ENCODE data around the gene PPP2R3C.
"Not testable (repeated sequence)": the region's sequence is repeated elsewhere in the genome, so short reads cannot be mapped to it uniquely, and the experiment has no call there.

The PPP2R3C gene

DNA sequence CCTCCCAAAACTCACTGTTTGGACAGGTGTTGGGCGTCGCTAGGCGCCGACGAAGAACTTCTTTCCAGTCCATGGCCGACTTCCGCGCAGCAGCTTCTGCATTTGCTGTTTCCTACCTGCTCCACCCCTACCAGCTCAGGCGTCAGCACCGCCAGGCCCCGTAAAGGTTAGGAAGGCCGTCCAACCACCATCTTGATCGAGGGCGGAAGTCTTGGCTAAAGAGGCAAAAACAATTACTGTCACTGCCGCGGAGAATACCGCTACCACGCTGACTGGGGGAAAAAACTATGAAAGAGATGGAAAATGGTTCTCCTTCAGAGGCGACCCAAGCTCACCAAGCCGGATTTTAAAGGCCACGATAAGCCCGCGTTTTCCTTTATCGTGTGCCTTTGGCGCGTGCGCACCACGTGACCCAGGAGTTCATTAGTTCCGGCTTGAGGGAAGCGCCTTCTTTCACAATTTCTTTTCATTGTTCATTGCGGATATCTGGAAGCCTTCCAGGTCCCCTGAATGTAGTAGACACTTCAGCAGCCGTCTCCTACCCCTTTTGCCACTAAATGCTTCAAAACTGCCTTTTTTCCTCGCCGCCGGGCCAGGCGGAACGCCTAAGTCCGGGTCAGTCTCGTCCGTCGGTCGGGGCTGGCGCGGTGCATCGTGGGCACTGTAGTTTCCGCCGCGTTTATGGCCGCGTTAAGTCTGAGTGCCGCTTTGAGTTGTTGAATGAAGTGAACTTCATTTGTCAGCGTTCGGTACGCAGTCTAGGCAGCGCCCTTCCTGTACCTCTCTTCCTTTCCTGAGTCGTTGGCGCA lies at the start of gene PPP2R3C, which contains the start of gene PRORP:
TSS of gene PPP2R3C (minus strand) at position 104 of the 809 bp plus-strand sequence. CDS start at position 73, 31 bp downstream.
TSS of gene PRORP (plus strand) at position 666 of the 809 bp plus-strand sequence. CDS start 694 bp downstream, outside the sequence.
- DNase-seq: peak; percentile 88 to 99 (median 94)

DNA sequence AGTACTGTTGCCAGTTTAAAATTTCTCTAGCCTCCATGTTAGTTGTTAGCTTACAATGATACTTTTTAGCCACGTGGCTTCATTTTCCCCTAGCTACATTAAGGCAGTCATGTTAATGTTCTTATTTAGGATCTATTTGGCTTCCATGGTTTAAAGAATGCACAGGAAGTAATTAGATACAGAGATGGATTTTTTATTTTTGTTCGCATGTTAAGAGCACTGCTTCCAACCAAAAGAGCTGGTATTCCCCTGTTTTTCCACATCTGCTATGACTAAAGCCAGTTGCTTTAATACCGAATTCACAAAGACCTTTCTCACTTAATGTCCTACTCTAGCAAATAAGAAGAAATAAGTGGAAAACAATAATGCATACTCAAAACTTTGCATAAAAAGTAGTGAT lies 45.7 kb upstream of the PPP2R3C start:
- no peak for DNase-seq

- no peak for DNase-seq
Measured at GRCh38 chr14:35164849-35165248, 43.1 kb upstream of the PPP2R3C start.

GRCh38 chr14:35163384-35163783 lies 41.6 kb upstream of the PPP2R3C start:
- DNase-seq: no peak

DNA sequence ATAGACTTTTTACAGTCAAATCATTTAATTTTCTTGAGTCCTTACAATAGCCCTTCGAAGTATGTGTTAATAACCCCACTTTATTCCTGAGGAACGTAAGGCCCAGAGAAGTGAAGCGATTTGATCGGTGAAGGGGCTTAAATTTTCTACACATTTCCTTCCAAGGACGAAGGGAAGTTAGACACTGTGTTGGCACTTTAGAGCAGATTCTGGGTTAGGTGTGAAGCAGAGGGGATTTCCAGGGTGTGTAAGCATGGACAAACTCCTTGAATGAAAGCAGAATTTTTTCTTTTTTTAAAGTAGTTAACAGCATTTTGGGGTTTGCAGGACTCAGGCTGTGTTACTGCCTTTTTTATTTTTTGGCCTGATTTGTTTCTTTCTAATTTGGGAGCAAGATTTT lies 39.4 kb upstream of the PPP2R3C start:
- no peak for DNase-seq

DNA sequence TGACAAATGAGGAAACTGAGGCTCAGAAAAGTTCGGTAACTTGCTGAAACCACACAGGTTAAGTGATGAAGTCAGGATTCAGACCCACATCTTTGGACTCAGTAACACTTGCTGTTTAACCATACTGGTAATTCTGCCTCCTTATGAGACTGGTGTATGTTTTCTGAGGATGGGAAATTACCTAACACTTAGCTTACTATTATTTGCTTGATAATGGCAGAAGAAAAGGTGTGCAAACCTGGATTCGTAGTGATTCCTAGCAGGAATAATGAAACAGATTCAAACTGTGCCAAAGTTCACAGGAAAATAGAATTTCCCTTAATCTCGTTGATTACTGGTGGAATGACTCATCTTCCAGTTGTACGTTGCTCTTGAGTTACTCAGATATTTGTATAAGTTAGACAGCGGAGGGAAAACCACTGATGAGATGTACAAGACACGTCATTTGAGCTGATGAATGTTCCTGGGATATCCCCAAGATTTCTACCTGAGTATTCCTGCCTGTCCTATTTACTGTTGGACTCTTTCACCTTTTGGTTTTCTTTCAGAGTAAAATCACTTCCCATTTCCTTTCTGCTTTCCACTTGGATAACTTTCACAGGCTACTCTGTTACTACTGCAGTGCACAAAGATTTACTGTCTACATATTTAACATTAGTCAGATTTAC lies 38.1 kb upstream of the PPP2R3C start:
- no peak for DNase-seq

- no peak for DNase-seq
Measured at GRCh38 chr14:35158951-35159653, 37.3 kb upstream of the PPP2R3C start.

DNA sequence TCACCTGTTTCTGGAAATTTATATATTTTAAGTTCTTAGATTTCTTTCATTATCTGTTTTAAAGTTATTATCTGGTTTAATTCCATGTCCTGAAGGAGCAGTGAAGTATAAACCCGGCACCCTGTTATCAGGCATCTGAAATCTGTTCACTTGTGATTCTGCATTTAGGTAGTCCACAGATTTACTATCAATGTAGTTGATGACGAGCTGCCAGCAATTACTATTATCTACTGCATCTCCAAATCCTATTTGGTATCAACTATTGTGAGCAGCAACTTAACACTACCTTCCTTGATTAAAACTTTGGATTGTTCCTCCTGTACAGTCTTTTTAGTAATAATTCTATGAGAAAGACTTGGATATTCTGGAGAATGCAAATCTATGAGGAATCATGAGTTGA lies 36.7 kb upstream of the PPP2R3C start:
- no peak for DNase-seq

- no peak for DNase-seq
Measured at GRCh38 chr14:35155962-35156361, 34.2 kb upstream of the PPP2R3C start.

DNA sequence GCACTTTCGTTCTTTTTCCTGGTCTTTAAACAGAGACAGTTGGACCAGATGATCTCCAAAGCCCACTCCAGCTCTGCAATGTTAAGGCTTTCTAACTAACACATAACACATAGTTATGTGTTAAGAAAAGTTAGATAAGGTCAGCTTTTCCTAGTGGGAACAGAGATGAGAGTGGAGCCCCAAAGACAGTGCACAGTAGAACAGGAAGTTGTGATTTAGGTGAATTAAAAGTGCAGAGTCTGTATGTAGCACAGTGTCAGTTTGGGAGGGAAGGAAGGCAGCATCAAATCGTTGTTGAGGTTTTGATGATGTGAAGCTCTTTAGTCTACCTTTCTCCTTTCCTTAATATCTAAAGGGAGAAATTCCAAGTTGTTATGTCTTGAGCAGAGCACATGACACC lies 32.2 kb upstream of the PPP2R3C start:
- peak in 1 of 6 experiments; percentile 6 for DNase-seq

DNA sequence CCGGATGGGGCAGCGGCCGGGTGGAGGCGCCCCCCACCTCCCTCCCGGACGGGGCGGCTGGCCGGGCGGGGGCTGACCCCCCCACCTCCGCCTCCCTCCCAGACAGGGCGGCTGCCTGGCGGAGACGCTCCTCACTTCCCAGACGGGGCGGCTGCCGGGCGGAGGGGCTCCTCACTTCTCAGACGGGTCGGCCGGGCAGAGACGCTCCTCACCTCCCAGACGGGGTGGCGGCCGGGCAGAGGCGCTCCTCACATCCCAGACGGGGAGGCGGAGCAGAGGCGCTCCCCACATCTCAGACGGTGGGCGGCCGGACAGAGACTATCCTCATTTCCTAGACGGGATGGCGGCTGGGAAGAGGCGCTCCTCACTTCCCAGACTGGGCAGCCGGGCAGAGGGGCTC lies 30.7 kb upstream of the PPP2R3C start:
- DNase-seq: not testable (repeated sequence)

GRCh38 chr14:35149239-35149638 lies 27.4 kb upstream of the PPP2R3C start:
- DNase-seq: no peak

- no peak for DNase-seq
Measured at GRCh38 chr14:35147711-35148110, 25.9 kb upstream of the PPP2R3C start.

DNA sequence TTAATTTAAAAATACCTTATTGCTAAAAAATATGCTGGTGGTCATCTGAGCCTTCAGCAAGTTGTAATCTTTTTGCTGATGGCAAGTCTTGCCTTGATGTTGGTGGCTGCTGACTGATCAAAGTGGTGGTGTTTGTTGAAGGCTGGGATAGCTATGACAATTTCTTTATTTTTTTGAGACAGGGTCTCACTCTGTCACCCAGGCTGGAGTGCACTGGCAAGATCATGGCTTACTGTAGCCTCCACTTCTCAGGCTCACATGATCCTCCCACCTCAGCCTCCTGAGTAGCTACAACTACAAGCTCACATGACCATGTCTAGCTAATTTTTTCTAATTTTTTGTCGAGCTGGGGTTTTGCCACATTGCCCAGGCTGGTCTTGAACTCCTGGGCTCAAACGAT lies 25.4 kb upstream of the PPP2R3C start:
- no peak for DNase-seq

- DNase-seq: no peak
Measured at GRCh38 chr14:35146711-35147149, 24.9 kb upstream of the PPP2R3C start.

DNA sequence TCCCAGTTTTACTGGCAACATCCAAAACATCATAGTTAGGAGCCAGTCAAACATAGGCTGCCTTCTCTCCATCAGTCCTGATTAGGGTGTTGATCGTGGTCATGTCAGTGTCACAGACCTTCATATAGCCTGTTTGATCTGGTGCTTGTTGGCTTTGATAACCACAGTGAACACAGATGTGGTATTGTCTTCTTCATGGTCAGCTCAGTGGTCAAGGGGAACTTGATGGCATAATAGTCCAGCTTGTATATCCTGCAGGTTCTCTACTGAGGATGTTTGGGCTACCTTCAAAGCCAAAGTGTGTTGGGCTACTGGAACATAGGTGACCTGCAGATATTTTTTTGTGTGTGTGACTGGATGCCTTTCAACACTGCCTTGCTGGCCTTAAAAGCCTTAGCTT lies 22.2 kb upstream of the PPP2R3C start:
- DNase-seq: no peak

- DNase-seq: peak in 2 of 6 experiments; percentile 38 to 46
Measured at GRCh38 chr14:35140718-35141581, 19.2 kb upstream of the PPP2R3C start.

DNA sequence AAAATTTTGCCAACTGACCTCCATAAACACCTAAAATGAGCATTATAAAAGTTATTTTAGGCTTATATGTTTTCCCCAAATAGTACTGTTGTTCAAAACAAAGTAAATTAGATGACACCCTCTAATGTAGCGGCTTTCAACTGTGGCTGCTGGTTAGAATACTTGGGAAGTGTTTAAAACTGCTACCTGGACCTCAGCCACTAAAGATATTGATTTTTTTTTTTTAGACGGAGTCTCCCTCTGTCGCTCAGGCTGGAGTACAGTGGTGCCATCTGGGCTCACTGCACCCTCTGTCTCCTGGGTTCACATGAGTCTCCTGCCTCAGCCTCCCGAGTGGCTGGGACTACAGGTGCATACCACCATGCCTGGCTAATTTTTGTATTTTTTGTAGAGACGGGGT lies 16.8 kb upstream of the PPP2R3C start:
- no peak for DNase-seq

DNA sequence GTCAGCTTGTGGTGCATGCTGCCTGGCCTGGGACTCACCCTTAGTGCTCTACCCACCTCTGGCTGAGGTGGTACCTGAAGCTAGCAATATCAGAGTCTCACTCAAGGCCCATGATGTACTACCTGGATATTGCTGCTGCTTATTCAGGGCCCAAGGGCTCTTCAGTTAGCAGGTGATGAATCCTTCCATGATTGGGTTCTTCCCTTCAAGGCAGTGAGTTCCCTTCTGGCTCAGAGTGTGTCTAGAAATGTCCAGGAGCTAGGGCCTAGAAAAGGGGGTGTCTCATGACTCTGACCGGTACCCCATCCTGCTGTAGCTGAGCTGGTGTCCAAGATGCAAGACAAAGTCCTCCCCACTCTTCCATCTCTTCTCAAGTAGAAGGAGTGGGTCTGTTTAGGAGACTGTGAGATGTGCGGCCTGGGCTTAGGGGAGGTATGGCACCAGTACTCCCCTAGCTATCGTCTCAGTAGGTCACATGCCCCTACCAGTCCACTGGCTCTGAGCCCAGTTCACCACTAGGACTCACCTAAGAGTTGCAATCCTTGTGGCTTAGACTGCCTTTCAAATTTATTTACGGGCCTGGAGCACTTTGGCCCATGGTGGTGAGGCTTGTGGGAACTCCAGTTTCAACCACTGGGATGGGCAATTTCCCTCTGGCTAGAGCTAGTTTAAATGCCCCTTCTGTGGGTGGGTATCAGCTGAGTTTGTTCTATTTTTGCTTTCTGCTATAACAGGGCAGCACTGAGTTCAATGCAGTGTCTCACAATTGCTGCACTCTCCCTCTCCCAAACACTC lies 12.7 kb upstream of the PPP2R3C start:
- no peak for DNase-seq

- DNase-seq: no peak
Measured at GRCh38 chr14:35133542-35134328, 11.9 kb upstream of the PPP2R3C start.

DNA sequence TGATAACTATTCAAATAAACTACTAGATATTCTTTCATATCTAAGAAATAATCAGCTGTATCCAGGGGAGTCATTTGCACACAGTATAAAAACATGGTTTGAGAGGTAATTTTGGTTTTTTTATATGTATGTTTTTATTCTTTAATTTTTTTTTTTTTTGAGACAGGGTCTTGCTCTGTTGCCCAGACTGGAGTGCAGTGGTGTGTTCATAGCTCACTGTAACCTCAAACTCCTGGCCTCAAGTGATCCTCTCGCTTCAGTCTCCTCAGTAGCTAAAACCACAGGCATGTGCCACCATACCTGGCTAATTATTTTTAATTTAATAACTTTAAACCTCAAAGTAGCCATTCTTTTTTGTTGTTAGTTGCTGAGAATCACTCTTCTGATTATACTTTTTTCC lies 2.3 kb upstream of the PPP2R3C start:
- no peak for DNase-seq
